ENCODE measurements around the gene GATM. TPM values are rescaled to one million over a fixed set of nuclear protein-coding genes. Genes with fewer than 3 reads are reported as not detected.

GATM gene
- total and polyA plus RNA-seq, 2 of the 8 experiments (the other 6 are each of a cell fraction or from before 2014, with no cell fraction given): 10.2 to 15.1 TPM

DNA sequence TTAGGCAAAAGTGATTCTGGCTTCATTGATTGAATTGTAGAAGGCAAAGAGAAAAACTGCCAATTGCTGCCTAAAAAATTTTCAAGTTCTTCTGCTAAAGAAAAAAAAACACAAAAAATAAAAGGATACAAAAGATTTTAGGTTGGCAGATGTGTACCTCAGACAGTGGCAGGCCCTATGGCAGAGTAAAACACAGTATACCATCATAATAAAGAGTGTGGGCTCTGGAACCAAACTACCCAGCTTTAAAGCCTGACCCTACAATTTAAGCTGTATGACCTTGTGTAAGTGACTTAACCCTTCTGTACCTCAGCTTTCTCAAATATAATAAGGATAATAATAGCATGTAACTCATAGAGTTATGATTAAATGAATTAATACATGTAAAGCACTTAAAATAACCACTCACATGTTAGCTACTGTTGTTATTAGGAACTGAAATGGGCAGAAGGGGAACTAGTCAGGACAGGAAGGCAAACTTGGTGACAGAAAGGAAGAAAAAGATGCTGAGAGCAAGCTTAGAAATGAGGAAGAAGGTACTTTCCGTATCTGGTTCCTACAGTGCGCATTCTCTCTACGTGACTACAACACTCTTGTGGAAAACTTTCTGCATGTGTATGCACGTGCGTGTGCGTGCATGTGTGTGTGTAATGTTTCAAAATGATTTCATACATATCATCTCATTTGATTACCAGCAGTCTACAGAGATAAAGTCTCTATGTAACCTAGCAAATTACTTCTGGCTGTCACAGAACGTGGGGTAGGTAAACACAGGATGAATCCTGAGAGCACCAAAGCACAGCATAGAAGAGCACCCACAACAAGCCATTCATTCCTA, 13.6 kb upstream of the GATM start (continued):
- no peak for TF ChIP-seq CBX8 (IDR thresholded peaks at IDR 0.05; ENCODE audit: borderline replicate concordance, low read depth, low read length)
- no peak for TF ChIP-seq CTBP2 (IDR thresholded peaks at IDR 0.05; ENCODE audit: borderline replicate concordance, insufficient read depth, insufficient read length, low read length)
- TF ChIP-seq JUN (IDR thresholded peaks at IDR 0.05; ENCODE audit: low read depth, low read length): no peak
- no peak for TF ChIP-seq RFX5 (IDR thresholded peaks at IDR 0.05; ENCODE audit: borderline replicate concordance, low read depth, low read length)
- no peak for TF ChIP-seq BRCA1 (IDR thresholded peaks at IDR 0.05; ENCODE audit: low read depth, low read length)
- no peak for TF ChIP-seq ATF2 (IDR thresholded peaks at IDR 0.05; ENCODE audit: low read length)
- no peak for TF ChIP-seq POLR2AphosphoS5 (IDR thresholded peaks at IDR 0.05; ENCODE audit: low read depth, low read length)

Data from H1 (cell line).